Body of pancreas (tissue), 4 donors: Measurements from ENCODE around the gene FARS2. TPM values are rescaled to one million over a fixed set of nuclear protein-coding genes. Genes with fewer than 3 reads are reported as not detected.

ENCODE experiments used
- ATAC-seq: fragments of 150-250 bp; one replicate; pipeline ENCODE4 v1.9.1; 2016
- DNase-seq, 4 donors: peaks; one replicate each; pipeline ENCODE4 v3.0.0-alpha.2; 2019
- H3K27ac ChIP-seq, 4 donors: fragments of 200-600 bp; sonication (generic); 1 replicate in 3 of 4; 2 replicates in 1 of 4; pipeline versions ENCODE4 v1.5.1 to v1.6.1; 2016 to 2019; ENCODE audit warnings: mild to moderate bottlenecking in 1 of 4, mixed read lengths in 1 of 4, moderate library complexity in 1 of 4
- H3K27me3 ChIP-seq, 2 donors: fragments of 200-600 bp; sonication (generic); one replicate each; pipeline ENCODE4 v1.6.0; 2016; ENCODE audit warnings: mild to moderate bottlenecking in 1 of 2
- H3K36me3 ChIP-seq, 2 donors: fragments of 200-600 bp; sonication (generic); replicated peaks in 1 of 2; 2 replicates each; pipeline ENCODE4 v1.5.1; 2016; ENCODE audit warnings: low read depth in 2 of 2; ENCODE audit not compliant: insufficient read depth in 1 of 2
- H3K4me1 ChIP-seq: fragments of 200-600 bp; sonication (generic); one replicate; pipeline ENCODE4 v1.6.0; 2016
- H3K4me3 ChIP-seq, 2 donors: fragments of 200-600 bp; sonication (generic); 1 replicate in 1 of 2; 2 replicates in 1 of 2; pipeline ENCODE4 v1.5.1; 2016 to 2019
- H3K9me3 ChIP-seq, 3 donors: fragments of 200-600 bp; sonication (generic); 1 replicate in 2 of 3; 2 replicates in 1 of 3; pipeline ENCODE4 v1.5.1; 2016
- CTCF ChIP-seq, 7 experiments: fragments of 450-650 bp in 4 of 7; fragments of 200-600 bp in 3 of 7; sonication (generic) in 3 of 7; IDR thresholded peaks; one replicate each; pipeline ENCODE4 v1.5.1; 2016 to 2019; ENCODE audit warnings: antibody characterized with exemption in 7 of 7
- POLR2A ChIP-seq, 3 donors: fragments of 450-650 bp; IDR thresholded peaks; one replicate each; pipeline ENCODE4 v1.6.1; 2016; ENCODE audit warnings: antibody characterized with exemption in 3 of 3, mild to moderate bottlenecking in 2 of 3
- WGBS, 2 donors: methylation state at CpG; one replicate each; pipeline ENCODE4 v1.1.5; 2017; 5-methylcytosine and 5-hydroxymethylcytosine counted together
- intact Hi-C: fragments of 100-400 bp; cut with DNase I; formaldehyde crosslinking; loops from one replicate; pipeline ENCODE4 v1.15.1; 2023
- total RNA-seq, 2 donors: library from RNA; depleted of rRNA; stranded (reverse); fragments of >200 nt; gene quantifications; one replicate each; pipeline ENCODE4 v1.1.0, GENCODE V29; 2016

Gene FARS2
- total RNA-seq, 2 donors from 2014 or later: 6.5 to 9.6 TPM

- H3K4me1 ChIP-seq: no peaks in the 10 kb centered on the region
- WGBS, 2 donors: 93 to 100% methylated on average over 1 of the region's 1 CpG
- ATAC-seq (no peak), DNase-seq (no peak)
- no peak overlapping the region for H3K27ac ChIP-seq
- no peaks in the 10 kb centered on the region for H3K36me3 ChIP-seq
- H3K9me3 ChIP-seq: no peaks in the 10 kb centered on the region
- no peak for TF ChIP-seq CTCF (IDR thresholded peaks at IDR 0.05)
- TF ChIP-seq POLR2A (IDR thresholded peaks at IDR 0.05): no peak
- no peak overlapping the region for H3K4me3 ChIP-seq
- no peaks in the 10 kb centered on the region for H3K27me3 ChIP-seq
- intact Hi-C loops: no loop called here
Observed at GRCh38 chr6:5433324-5433723, 172.0 kb downstream of the FARS2 start.

- H3K9me3 ChIP-seq: no peaks in the 10 kb centered on the region
- H3K4me1 ChIP-seq: peaks cover 6% of the 10 kb centered on the region
- H3K27ac ChIP-seq: no peak overlapping the region
- intact Hi-C loops: no loop called here
- no peak for TF ChIP-seq CTCF (IDR thresholded peaks at IDR 0.05)
- no peaks in the 10 kb centered on the region for H3K36me3 ChIP-seq
- H3K4me3 ChIP-seq: no peak overlapping the region
- 81 to 89% methylated on average over 7 of the region's 7 CpGs for WGBS, 2 donors
- DNase-seq (no peak), ATAC-seq (no peak)
- H3K27me3 ChIP-seq: no peaks in the 10 kb centered on the region
Observed at GRCh38 chr6:5435449-5435848, 174.1 kb downstream of the FARS2 start.

- ATAC-seq: no peak
- intact Hi-C loops: no loop called here
- Histone ChIP-seq H3K9me3 (no peaks in the 10 kb centered on the region), H3K4me1 (peaks cover 16% of the 10 kb centered on the region), H3K27me3 (no peaks in the 10 kb centered on the region), H3K27ac (no peak overlapping the region), H3K4me3 (no peak overlapping the region), H3K36me3 (no peaks in the 10 kb centered on the region)
- no peak for DNase-seq
- WGBS, 2 donors: 76 to 78% methylated on average over 5 of the region's 5 CpGs
- TF ChIP-seq POLR2A (IDR thresholded peaks at IDR 0.05) (no peak), CTCF (IDR thresholded peaks at IDR 0.05) (no peak)
Observed at GRCh38 chr6:5438922-5439584, 177.7 kb downstream of the FARS2 start.

GRCh38 chr6:5439749-5440148 lies 178.4 kb downstream of the FARS2 start:
- Histone ChIP-seq H3K36me3 (no peaks in the 10 kb centered on the region), H3K27ac (no peak overlapping the region), H3K4me1 (peaks cover 16% of the 10 kb centered on the region), H3K27me3 (no peaks in the 10 kb centered on the region), H3K4me3 (no peak overlapping the region), H3K9me3 (no peaks in the 10 kb centered on the region)
- 52 to 58% methylated on average over 3 of the region's 3 CpGs for WGBS, 2 donors
- intact Hi-C loops: no loop called here
- ATAC-seq: no peak
- TF ChIP-seq POLR2A (IDR thresholded peaks at IDR 0.05) (no peak), CTCF (IDR thresholded peaks at IDR 0.05) (no peak)
- DNase-seq: no peak

- no peaks in the 10 kb centered on the region for H3K27me3 ChIP-seq
- H3K4me1 ChIP-seq: peaks cover 16% of the 10 kb centered on the region
- no peak overlapping the region for H3K27ac ChIP-seq
- no peak for ATAC-seq
- no peak overlapping the region for H3K4me3 ChIP-seq
- TF ChIP-seq CTCF (IDR thresholded peaks at IDR 0.05): no peak
- no peak for TF ChIP-seq POLR2A (IDR thresholded peaks at IDR 0.05)
- 86 to 94% methylated on average over 2 of the region's 2 CpGs for WGBS, 2 donors
- intact Hi-C loops: no loop called here
- no peaks in the 10 kb centered on the region for H3K9me3 ChIP-seq
- no peak for DNase-seq
- no peaks in the 10 kb centered on the region for H3K36me3 ChIP-seq
Observed at GRCh38 chr6:5442319-5442718, 181.0 kb downstream of the FARS2 start.
